Stimulated activated CD8-positive, alpha-beta memory T cell treated with anti-CD3 and anti-CD28 coated beads, Interleukin-4, amount 100 ng/mL, for 24 hours (primary cell): ENCODE measurements around the gene SOD2.
"Not testable (repeated sequence)": the region's sequence is repeated elsewhere in the genome, so short reads cannot be mapped to it uniquely, and the experiment has no call there.

Experiments
- DNase-seq: peaks from one replicate; pipeline ENCODE4 v3.0.0-alpha.2; 2020; ENCODE audit warnings: low read depth

Gene SOD2

DNA sequence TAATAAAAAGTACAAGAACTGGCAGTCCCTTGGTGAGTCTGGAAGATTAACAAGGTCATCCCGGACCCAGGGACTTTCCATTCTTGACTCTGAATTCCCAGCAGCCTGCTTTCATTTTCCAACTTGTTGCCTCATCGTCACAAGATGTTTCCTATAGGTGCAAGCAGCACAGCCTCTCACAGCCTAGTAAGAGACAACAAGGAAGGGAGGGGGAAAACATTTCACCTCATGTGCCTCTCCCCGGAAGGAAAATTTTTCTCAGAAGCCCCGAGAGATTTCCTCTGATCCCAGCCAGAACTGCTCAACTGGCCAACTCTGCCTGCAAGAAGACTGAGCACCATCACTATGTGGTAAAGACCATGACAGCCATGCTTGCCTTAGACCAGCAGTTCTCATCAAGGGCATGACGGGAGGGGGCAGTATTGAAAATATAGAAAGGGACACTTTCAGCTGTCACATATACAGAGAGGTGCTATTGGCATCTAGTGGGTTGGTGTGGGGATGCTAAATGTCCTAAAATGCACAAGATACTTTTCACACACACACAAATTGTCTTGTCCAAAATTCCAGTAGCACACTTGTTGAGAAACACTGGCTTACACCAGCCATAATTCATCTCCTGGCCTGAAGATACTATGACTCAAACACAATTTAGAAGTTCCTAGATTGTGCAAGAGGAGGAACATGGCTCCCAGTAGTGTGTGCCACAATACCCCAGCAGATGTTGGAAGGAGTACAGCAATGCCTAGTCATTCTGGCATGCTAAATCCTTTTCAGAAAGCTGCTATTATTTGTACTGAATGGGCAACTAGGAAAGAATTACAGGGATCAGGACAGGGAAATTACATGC lies 23.4 kb upstream of the SOD2 start:
- no peak for DNase-seq

- DNase-seq, result no peak
These were observed 22.6 kb upstream of the SOD2 start for GRCh38 chr6:159715605-159716004.

DNA sequence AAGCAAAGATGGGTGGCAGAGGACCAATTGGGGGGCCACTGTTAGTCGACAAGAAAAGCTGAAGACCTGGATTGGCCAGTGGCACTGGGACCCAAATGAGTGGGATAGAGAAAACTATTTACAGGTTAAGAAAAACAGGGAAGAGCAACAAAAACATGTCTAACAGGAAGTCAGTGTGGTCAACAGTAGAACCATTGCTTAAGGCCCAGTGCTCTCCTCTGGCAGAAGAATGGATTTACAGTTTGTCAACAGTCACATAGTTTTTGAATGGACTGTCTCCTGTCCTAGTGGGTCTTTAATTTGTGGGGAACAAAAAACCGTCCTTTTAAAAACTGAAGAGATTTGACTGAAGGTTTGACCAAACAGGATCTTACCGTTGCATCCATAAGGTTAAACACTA lies 22.1 kb upstream of the SOD2 start:
- DNase-seq, result no peak

GRCh38 chr6:159714404-159714803 lies 21.4 kb upstream of the SOD2 start:
- DNase-seq, result no peak

- no peak for DNase-seq
These were observed 20.9 kb upstream of the SOD2 start for GRCh38 chr6:159713984-159714383.

- DNase-seq, result not testable (repeated sequence)
These were observed 19.3 kb upstream of the SOD2 start for GRCh38 chr6:159712389-159712788.

- not testable (repeated sequence) for DNase-seq
These were observed 17.6 kb upstream of the SOD2 start for GRCh38 chr6:159710603-159711002.

DNA sequence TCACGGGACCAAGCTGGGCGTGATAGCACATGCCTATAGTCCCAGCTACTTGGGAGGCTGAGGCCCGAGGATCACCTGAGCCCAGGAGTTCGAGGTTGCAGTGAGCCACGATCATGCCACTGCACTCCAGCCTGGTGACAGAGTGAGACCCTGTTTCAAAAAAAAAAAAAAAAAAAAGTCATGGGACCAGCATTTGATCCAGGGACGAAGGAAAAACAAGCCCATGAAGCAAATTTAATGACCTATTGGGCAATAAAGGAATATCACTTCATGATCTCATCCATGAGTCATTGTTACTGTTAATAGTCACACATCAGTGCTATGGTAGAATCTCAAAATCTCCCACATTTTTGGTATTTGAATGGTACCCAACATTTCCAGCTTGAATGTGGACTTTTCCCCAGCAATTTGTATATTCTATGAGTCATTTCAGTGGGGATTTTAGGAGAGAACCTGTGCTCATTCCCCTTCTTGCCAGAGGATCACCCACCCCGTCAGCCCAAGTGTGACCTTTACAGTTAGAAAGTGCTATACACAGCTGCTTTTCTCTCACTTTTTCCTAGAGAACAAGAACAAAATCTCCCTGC lies 8.5 kb upstream of the SOD2 start:
- DNase-seq, result no peak

DNA sequence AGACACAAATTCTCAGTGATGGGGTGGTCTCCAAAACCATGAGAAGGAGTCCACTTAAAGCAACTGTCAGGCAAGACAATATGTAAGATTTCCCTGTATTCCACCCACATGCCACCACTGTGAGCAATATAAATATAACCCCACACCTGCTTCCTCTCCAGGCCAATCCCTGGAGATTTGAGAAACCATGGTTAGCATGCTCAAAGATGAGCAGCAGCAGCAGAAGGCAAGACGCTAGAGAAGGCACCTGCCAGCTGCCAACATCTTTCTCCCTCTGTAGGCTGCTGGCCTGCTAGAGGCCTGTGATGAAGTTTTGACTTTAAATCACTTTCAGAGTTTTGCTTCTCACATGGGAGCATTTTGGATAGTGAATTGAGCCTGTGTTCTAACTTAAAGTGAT lies 7.9 kb upstream of the SOD2 start:
- no peak for DNase-seq

- no peak for DNase-seq
These were observed 2.9 kb upstream of the SOD2 start for GRCh38 chr6:159695984-159696383.

DNA sequence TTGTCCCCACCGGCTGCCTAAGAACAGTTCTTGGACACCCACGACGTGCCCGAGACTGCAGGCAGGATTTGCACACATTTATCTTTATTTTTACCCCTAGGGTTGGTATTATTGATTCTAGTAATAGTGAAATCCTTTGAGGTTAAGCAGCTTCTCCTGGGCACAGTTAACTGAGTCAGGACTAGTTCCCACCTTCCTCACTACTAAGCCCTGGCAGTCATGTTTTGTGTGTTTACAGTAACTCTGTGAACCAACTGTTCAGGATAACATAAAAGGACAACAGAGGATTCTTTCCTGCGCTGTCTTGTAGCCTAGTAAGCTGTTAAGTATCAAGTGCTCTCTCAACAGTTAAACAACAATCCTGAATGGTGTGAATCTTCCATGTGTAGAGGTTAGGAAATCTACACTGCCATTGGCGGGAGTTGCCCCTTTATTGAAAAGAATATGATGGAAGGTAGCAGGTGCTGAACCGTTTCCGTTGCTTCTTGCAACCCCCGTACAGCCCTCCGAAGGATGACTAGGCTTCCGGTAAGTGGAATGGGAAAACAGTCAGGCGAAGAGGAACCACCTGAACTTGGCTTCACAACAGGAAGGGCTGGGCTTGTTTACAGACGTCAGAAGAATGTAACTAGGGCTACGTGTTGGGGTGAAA lies 979 bp upstream of the SOD2 start:
- no peak for DNase-seq

DNA sequence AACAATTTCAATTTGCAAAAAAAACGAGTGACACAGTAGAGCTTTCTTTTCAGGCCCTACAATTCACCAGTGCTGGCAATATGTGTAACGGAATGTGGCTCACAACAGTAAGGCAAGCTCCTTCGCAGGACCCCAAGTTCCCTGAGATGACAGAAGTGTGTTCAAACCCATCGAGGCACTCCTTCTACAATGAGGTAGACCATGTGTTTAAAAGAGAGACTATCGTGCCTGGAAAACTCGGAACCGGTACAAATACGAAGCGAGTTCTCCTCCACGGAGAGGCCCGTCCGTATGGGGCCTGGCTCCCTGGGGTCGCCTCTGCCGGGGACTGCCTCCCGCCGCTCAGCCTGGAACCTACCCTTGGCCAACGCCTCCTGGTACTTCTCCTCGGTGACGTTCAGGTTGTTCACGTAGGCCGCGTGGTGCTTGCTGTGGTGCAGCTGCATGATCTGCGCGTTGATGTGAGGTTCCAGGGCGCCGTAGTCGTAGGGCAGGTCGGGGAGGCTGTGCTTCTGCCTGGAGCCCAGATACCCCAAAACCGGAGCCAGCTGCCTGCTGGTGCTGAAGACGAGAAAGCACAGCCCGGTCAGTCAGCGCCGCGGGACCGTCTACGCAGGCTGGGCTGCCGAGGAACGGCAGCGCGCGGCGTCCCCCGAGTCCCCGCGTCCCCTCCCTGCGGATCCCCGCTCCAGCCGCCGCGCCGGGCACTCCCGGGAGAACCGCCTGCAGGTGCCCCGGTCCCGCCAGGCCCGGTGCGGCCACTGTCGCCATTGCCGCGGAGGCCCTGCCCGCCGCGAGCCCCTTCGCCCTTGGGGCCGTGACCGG lies 526 bp downstream of the SOD2 start:
- DNase-seq, result peak; percentile 31

GRCh38 chr6:159691963-159692287 lies 1.1 kb downstream of the SOD2 start:
- no peak for DNase-seq

DNA sequence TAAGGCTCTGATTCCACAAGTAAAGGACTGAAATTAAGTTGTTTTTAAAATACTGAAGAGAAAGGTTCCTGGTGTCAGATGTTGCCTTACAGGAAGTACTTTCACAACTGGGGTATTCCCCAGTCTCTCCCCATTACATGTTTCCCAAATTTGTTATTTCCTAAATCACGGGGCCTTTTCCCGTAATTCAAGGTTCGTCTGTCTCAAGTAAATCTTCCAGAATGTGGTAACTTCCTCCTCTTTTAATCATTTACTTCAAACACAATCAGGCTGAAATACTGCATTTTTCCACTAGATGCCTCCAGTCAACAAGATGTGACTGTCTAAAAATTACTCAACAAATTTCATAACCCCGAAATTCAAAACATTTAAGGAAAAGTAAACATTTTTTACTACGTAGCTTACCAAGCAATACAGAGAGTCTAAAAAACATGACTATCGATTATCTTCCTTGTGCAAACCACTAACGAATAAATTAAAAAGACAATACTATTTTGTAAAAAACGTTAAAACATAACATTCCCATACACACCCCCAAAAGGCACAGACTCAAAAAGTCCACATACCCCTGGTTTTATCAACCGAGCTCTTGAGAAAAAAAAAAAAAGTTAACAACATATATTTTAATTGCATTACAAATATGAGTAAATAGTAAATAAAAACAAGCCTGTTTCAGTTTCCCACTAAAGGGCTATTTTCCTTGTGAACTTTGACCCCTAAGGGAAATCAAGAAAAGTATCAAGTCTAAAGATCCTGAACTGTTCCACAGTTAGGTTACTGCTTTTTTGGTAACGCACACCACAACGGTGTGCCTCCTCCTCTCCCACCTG lies 1.7 kb downstream of the SOD2 start:
- DNase-seq, result no peak

GRCh38 chr6:159690135-159690534 lies 2.9 kb downstream of the SOD2 start:
- not testable (repeated sequence) for DNase-seq

DNA sequence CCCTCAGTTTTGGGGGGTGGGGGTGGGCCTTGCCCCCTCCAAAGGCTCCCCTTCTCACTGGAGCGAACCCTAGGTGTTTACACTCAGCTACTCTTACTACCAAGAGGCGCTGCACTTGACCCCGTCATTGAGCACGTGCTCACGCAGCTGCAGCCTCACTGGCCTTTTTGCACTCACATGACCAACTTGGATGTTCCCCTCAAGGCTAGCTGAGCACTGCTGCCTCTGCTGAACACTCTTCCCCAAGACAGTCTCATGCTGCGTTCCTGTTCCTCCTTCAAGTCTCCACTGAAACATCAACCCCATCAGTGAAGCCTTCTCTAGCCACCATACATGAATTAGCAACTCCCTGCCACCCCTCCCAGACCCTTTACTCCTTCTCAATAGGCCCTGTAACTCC lies 4.0 kb downstream of the SOD2 start:
- no peak for DNase-seq

GRCh38 chr6:159688266-159688905 lies 4.7 kb downstream of the SOD2 start:
- no peak for DNase-seq

- no peak for DNase-seq
These were observed 5.7 kb downstream of the SOD2 start for GRCh38 chr6:159687341-159687740.

GRCh38 chr6:159686703-159687102 lies 6.3 kb downstream of the SOD2 start:
- DNase-seq, result no peak

DNA sequence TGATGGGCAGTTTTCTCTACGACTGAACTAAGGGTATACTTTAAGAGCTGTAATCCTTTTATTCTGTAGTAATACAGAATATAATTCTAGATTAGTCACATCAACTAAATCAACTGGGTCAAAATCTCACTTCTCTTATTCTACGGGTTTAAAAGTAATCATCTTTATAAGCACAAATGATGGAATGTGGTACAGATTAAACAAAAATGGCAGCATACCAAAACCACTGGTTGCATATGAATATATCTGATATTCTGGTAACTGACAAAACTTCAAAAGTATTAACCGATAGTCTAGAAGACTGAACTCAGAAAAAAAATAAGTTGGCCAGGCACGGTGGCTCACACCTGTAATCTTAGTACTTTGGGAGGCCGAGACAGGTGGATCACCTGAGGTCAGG lies 7.0 kb downstream of the SOD2 start:
- DNase-seq, result no peak

DNA sequence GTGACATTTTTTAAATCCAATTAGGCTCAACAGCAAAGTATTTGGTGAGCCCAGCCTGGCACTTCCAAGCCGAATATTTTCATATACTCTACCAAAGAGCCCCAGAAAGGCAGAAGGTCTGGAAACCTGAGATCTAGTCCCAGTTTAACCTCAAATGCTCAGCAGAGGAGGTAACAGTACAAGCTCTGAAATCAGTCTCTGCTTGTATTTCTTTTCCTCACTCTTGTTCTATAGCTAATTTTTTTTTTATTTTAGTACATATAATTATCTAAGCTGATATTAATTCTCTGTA lies 9.1 kb downstream of the SOD2 start:
- DNase-seq, result no peak
